Measurements from ENCODE around the gene ABCF1. TPM values are rescaled to one million over a fixed set of nuclear protein-coding genes. Genes with fewer than 3 reads are reported as not detected.
"Not testable (repeated sequence)": the region's sequence is repeated elsewhere in the genome, so short reads cannot be mapped to it uniquely, and the experiment has no call there.

ABCF1 gene
- total and polyA plus RNA-seq, 5 donors: 26.8 to 40.7 (median 39.1) TPM

DNA sequence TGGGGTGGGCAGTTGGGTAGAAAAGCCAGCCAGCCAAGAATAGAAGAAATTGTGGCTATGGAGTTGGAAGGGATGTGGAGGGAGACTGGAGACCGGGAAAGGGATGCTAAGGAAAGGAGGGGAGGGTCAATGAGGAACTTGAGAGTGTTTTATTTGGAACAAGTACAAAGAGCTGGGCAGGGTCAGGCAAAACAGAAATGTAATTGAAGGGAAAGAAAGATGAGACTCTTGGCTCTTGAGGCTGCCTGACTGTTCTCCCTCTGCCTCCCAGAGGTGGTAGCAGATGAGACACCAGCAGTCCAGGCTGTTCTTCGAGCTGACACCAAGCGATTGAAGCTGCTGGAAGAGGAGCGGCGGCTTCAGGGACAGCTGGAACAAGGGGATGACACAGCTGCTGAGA, 12.7 kb downstream of the ABCF1 start:
- ATAC-seq: no peak
- DNase-seq: no peak
- Histone ChIP-seq H3K4me1 (ENCODE audit: control insufficient read depth, insufficient read depth, low read length) (no peaks in the 10 kb centered on the region), H3K4me3 (ENCODE audit: low read length) (no peak overlapping the region), H3K27me3 (ENCODE audit: control insufficient read depth, insufficient read depth) (no peaks in the 10 kb centered on the region), H3K27ac (ENCODE audit: low read length) (no peak overlapping the region), H3K9me3 (ENCODE audit: control insufficient read depth, low read length) (no peaks in the 10 kb centered on the region)
- intact Hi-C loops (cut with DNase I): no loop called here
- WGBS: 83% methylated on average over 5 of the region's 5 CpGs

- intact Hi-C loops (cut with DNase I): loop anchor here in 1 of 4 donors (10.0 kb wide), 1 partner anchor 45 kb away; no protein-coding TSS in a partner anchor
Observed at GRCh38 chr6:30589754-30590358, 18.6 kb downstream of the ABCF1 start.

DNA sequence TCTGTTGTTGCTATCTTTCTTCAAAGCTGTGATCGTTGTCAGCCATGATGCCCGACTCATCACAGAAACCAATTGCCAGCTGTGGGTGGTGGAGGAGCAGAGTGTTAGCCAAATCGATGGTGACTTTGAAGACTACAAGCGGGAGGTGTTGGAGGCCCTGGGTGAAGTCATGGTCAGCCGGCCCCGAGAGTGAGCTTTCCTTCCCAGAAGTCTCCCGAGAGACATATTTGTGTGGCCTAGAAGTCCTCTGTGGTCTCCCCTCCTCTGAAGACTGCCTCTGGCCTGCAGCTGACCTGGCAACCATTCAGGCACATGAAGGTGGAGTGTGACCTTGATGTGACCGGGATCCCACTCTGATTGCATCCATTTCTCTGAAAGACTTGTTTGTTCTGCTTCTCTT, 19.3 kb downstream of the ABCF1 start:
- Histone ChIP-seq H3K9me3 (ENCODE audit: control insufficient read depth, low read length) (no peaks in the 10 kb centered on the region), H3K27ac (ENCODE audit: low read length) (no peak overlapping the region), H3K27me3 (ENCODE audit: control insufficient read depth, insufficient read depth) (no peaks in the 10 kb centered on the region), H3K4me3 (ENCODE audit: low read length) (no peak overlapping the region), H3K4me1 (ENCODE audit: control insufficient read depth, insufficient read depth, low read length) (no peaks in the 10 kb centered on the region)
- ATAC-seq (no peak), DNase-seq (no peak)
- intact Hi-C loops (cut with DNase I): loop anchor here in 1 of 4 donors (10.0 kb wide), 1 partner anchor 46 kb away; no protein-coding TSS in a partner anchor
- WGBS: 82% methylated on average over 8 of the region's 8 CpGs

More at GRCh38 chr6:30589754-30590358, 18.6 kb downstream of the ABCF1 start:
- 93% methylated on average over 15 of the region's 15 CpGs for WGBS
- no peaks in the 10 kb centered on the region for H3K27me3 ChIP-seq (ENCODE audit: control insufficient read depth, insufficient read depth)
- DNase-seq (no peak), ATAC-seq (no peak)
- H3K27ac ChIP-seq (ENCODE audit: low read length): no peak overlapping the region
- H3K4me1 ChIP-seq (ENCODE audit: control insufficient read depth, insufficient read depth, low read length): no peaks in the 10 kb centered on the region
- no peaks in the 10 kb centered on the region for H3K9me3 ChIP-seq (ENCODE audit: control insufficient read depth, low read length)
- H3K4me3 ChIP-seq (ENCODE audit: low read length): no peak overlapping the region

DNA sequence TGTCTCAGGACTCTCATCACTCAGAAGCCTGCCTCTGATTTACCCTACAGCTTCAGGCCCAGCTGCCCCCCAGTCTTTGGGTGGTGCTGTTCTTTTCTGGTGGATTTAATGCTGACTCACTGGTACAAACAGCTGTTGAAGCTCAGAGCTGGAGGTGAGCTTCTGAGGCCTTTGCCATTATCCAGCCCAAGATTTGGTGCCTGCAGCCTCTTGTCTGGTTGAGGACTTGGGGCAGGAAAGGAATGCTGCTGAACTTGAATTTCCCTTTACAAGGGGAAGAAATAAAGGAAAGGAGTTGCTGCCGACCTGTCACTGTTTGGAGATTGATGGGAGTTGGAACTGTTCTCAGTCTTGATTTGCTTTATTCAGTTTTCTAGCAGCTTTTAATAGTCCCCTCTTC, 19.8 kb downstream of the ABCF1 start:
- no peak overlapping the region for H3K4me3 ChIP-seq (ENCODE audit: low read length)
- no peaks in the 10 kb centered on the region for H3K27me3 ChIP-seq (ENCODE audit: control insufficient read depth, insufficient read depth)
- intact Hi-C loops (cut with DNase I): loop anchor here in 1 of 4 donors (10.0 kb wide), 1 partner anchor 46 kb away; no protein-coding TSS in a partner anchor
- no peaks in the 10 kb centered on the region for H3K9me3 ChIP-seq (ENCODE audit: control insufficient read depth, low read length)
- ATAC-seq (no peak), DNase-seq (no peak)
- 46% methylated on average over 1 of the region's 1 CpG for WGBS
- H3K27ac ChIP-seq (ENCODE audit: low read length): no peak overlapping the region
- no peaks in the 10 kb centered on the region for H3K4me1 ChIP-seq (ENCODE audit: control insufficient read depth, insufficient read depth, low read length)

- no peaks in the 10 kb centered on the region for H3K9me3 ChIP-seq (ENCODE audit: control insufficient read depth, low read length)
- 98% methylated on average over 1 of the region's 1 CpG for WGBS
- DNase-seq: no peak
- intact Hi-C loops (cut with DNase I): loop anchor here in 1 of 4 donors (10.0 kb wide), 1 partner anchor 47 kb away; no protein-coding TSS in a partner anchor
- no peak overlapping the region for H3K27ac ChIP-seq (ENCODE audit: low read length)
- ATAC-seq: no peak
- no peak overlapping the region for H3K4me3 ChIP-seq (ENCODE audit: low read length)
- no peaks in the 10 kb centered on the region for H3K4me1 ChIP-seq (ENCODE audit: control insufficient read depth, insufficient read depth, low read length)
- no peaks in the 10 kb centered on the region for H3K27me3 ChIP-seq (ENCODE audit: control insufficient read depth, insufficient read depth)
Observed at GRCh38 chr6:30592287-30592686, 21.0 kb downstream of the ABCF1 start.

DNA sequence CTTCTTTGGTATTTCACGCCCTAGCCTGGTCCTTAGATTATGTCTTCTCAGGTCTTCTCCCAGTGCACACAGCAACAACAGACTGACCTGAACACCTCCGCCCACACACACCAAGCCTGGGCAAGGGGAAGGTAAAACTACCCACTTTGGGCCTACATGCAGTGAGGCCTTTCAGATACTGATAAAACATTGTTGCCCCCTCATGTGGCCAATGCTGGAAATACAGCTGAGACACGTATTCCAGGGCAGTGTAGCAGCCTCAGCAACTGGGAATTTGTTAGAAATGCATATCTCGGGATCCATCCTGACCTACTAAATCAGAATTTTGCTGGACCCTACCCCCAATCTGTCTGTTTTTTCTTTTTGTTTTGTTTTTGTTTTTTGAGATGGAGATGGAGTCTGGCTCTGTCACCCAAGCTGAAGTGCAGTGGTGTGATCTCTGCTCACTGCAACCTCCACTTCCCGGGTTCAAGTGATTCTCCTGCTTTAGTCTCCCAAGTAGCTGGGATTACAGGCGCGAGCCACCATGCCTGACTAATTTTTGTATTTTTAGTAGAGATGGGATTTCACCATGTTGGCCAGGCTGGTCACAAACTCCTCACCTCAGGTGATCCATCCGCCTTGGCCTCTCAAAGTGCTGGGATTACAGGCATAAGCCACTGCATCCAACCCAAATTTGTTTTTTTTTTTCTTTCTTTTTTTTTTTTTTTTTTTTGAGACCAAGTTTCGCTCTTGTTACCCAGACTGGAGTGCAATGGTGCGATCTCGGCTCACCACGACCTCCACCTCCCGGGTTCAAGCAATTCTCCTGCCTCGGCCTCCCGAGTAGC, 26.3 kb downstream of the ABCF1 start:
- DNase-seq (peak; percentile 62 to 86 (median 73)), ATAC-seq (peak; percentile 69 to 70)
- H3K9me3 ChIP-seq (ENCODE audit: control insufficient read depth, low read length); H3K4me3 ChIP-seq (ENCODE audit: low read length); H3K27ac ChIP-seq (ENCODE audit: low read length); H3K27me3 ChIP-seq (ENCODE audit: control insufficient read depth, insufficient read depth); H3K4me1 ChIP-seq (ENCODE audit: control insufficient read depth, insufficient read depth, low read length): not testable (repeated sequence)
- 76% methylated on average over 15 of the region's 15 CpGs for WGBS
- intact Hi-C loops (cut with DNase I): loop anchor here in 1 of 4 donors (10.0 kb wide), 1 partner anchor 53 kb away; no protein-coding TSS in a partner anchor

GRCh38 chr6:30598912-30599624, 27.8 kb downstream of the ABCF1 start:
- WGBS: 74% methylated on average over 12 of the region's 12 CpGs
- H3K9me3 ChIP-seq (ENCODE audit: control insufficient read depth, low read length): no peaks in the 10 kb centered on the region
- no peak overlapping the region for H3K27ac ChIP-seq (ENCODE audit: low read length)
- H3K4me3 ChIP-seq (ENCODE audit: low read length): no peak overlapping the region
- intact Hi-C loops (cut with DNase I): loop anchor here in 1 of 4 donors (10.0 kb wide), 1 partner anchor 54 kb away; no protein-coding TSS in a partner anchor
- H3K4me1 ChIP-seq (ENCODE audit: control insufficient read depth, insufficient read depth, low read length): no peaks in the 10 kb centered on the region
- H3K27me3 ChIP-seq (ENCODE audit: control insufficient read depth, insufficient read depth): no peaks in the 10 kb centered on the region
- DNase-seq: no peak
- ATAC-seq: peak in 1 of 2 donors; percentile 7

DNA sequence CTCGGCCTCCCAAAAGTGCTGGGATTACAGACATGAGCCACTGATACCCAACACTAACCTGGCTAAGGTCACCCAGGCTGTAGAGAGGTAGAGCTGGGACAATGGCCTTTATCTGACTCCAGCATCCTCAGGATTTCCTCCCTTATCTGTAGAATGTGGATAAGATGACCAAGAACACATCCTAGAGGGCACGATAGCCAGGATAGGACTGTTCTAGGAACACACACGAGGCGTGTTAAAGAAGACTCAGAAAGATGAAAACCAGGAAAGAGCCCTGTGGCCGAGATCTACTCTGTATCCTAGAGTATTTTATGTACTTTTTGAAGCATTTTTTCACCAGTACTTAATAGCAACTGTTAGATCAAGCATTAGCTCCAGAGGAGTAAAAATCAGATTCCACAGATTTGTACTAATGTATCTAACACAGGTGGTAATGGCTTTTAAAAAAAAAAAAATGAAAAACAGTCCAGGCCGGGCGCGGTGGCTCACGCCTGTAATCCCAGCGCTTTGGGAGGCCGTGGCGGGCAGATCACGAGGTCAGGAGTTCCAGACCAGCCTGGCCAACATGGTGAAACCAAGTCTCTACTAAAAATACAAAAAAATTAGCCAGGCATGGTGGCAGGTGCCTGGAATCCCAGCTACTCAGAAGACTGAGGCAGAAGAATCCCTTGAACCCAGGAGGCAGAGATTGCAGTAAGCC, 28.5 kb downstream of the ABCF1 start:
- H3K27ac ChIP-seq (ENCODE audit: low read length): no peak overlapping the region
- intact Hi-C loops (cut with DNase I): loop anchor here in 2 of 4 donors (5.0 to 10.0 kb wide), 3 partner anchors 55 to 115 kb away; partner anchors contain the start of gene HLA-E (in 1 of the 2)
- no peaks in the 10 kb centered on the region for H3K9me3 ChIP-seq (ENCODE audit: control insufficient read depth, low read length)
- no peak overlapping the region for H3K4me3 ChIP-seq (ENCODE audit: low read length)
- WGBS: 61% methylated on average over 13 of the region's 13 CpGs
- no peaks in the 10 kb centered on the region for H3K27me3 ChIP-seq (ENCODE audit: control insufficient read depth, insufficient read depth)
- peak in 1 of 2 donors; percentile 44 for ATAC-seq
- no peak for DNase-seq
- H3K4me1 ChIP-seq (ENCODE audit: control insufficient read depth, insufficient read depth, low read length): no peaks in the 10 kb centered on the region

DNA sequence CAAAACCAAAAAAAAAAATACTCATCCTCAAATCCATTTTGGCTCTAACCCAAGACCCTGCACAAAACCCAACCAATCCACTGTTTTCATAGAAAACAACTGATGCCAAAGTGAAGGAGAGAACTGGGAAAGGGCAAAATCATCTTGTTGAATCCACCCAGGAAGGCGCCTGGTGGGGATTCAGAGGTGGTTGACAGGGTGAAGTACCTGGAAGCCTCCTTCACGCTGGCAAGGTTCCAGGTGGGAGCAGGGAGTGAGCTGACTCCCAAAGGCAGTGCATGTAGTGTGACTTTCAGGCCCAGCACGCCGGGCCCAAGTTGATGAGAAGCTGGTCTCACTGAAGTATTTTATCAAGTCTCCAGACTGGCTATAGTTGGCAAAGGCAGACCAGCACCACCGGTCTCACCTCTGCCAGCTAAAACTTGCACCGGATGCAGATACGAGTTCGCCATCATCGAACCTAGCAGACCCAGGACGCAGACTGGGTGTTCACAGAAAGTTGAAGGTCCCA, 29.3 kb downstream of the ABCF1 start:
- WGBS: 65% methylated on average over 10 of the region's 10 CpGs
- Histone ChIP-seq H3K27me3 (ENCODE audit: control insufficient read depth, insufficient read depth) (no peaks in the 10 kb centered on the region), H3K27ac (ENCODE audit: low read length) (no peak overlapping the region), H3K4me1 (ENCODE audit: control insufficient read depth, insufficient read depth, low read length) (no peaks in the 10 kb centered on the region), H3K9me3 (ENCODE audit: control insufficient read depth, low read length) (no peaks in the 10 kb centered on the region), H3K4me3 (ENCODE audit: low read length) (no peak overlapping the region)
- intact Hi-C loops (cut with DNase I): loop anchor here in 1 of 4 donors (5.0 to 10.0 kb wide), 2 partner anchors 58 to 116 kb away; partner anchors contain the start of gene HLA-E
- DNase-seq (peak in 2 of 3 donors; percentile 50 to 76), ATAC-seq (peak in 1 of 2 donors; percentile 6)

DNA sequence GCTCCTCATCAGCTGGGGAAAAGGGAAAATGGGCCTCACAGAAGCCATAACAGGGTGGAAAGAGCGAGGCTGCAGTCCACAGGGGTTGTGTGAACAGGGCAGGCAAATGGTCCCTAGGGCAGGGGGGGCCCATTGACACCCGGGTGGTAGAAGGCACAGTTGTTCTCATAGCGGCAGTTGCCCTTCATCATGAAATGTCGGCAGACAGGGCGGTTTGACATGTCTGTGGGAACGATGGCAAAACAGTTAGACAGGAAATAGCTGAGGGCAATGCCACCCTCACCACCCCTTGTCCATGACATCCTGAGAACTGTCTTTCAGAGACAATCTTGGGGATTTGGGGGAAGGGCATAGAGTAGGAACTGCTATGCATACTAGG, 30.2 kb downstream of the ABCF1 start:
- Histone ChIP-seq H3K9me3 (ENCODE audit: control insufficient read depth, low read length) (no peaks in the 10 kb centered on the region), H3K27me3 (ENCODE audit: control insufficient read depth, insufficient read depth) (no peaks in the 10 kb centered on the region), H3K4me1 (ENCODE audit: control insufficient read depth, insufficient read depth, low read length) (no peaks in the 10 kb centered on the region), H3K27ac (ENCODE audit: low read length) (no peak overlapping the region), H3K4me3 (ENCODE audit: low read length) (no peak overlapping the region)
- DNase-seq (no peak), ATAC-seq (no peak)
- WGBS: 70% methylated on average over 6 of the region's 6 CpGs
- intact Hi-C loops (cut with DNase I): loop anchor here in 1 of 4 donors (5.0 to 10.0 kb wide), 2 partner anchors 59 to 117 kb away; partner anchors contain the start of gene HLA-E

Data from right cardiac atrium (tissue), 5 donors.